VCaP (cell line): ENCODE measurements around the gene ABCB1.

Experiments used
- H3K27ac ChIP-seq: fragments of 450-650 bp; 2 replicates; pipeline ENCODE4 v1.5.1; 2017
- TF ChIP-seq, protein P1 (sequence below): fragments of 450-650 bp; conservative IDR thresholded peaks from 2 replicates; pipeline ENCODE4 v1.5.1; 2017; ENCODE audit warnings: mild to moderate bottlenecking, moderate library complexity

Gene ABCB1

DNA sequence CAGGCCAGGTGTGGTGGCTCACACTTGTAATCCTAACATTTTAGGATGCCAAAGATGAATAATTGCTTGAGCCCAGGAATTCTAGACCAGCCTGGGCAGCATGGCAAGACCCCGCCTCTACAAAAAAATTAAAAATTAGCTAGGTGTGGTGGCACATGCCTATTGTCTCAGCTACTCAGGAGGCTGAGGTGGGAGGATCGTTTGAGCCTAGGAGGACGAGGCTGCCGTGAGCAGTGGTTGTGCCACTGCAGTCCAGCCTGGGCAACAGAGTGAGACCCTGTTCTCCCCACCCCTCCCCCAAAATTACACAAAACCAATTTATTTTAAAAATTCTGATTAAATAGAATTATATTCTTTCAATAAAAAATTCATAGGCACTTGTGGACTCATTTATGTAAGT, 39.0 kb downstream of the ABCB1 start:
- no peak overlapping the region for H3K27ac ChIP-seq
- TF ChIP-seq, protein P1, sequence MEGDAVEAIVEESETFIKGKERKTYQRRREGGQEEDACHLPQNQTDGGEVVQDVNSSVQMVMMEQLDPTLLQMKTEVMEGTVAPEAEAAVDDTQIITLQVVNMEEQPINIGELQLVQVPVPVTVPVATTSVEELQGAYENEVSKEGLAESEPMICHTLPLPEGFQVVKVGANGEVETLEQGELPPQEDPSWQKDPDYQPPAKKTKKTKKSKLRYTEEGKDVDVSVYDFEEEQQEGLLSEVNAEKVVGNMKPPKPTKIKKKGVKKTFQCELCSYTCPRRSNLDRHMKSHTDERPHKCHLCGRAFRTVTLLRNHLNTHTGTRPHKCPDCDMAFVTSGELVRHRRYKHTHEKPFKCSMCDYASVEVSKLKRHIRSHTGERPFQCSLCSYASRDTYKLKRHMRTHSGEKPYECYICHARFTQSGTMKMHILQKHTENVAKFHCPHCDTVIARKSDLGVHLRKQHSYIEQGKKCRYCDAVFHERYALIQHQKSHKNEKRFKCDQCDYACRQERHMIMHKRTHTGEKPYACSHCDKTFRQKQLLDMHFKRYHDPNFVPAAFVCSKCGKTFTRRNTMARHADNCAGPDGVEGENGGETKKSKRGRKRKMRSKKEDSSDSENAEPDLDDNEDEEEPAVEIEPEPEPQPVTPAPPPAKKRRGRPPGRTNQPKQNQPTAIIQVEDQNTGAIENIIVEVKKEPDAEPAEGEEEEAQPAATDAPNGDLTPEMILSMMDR = no peak

DNA sequence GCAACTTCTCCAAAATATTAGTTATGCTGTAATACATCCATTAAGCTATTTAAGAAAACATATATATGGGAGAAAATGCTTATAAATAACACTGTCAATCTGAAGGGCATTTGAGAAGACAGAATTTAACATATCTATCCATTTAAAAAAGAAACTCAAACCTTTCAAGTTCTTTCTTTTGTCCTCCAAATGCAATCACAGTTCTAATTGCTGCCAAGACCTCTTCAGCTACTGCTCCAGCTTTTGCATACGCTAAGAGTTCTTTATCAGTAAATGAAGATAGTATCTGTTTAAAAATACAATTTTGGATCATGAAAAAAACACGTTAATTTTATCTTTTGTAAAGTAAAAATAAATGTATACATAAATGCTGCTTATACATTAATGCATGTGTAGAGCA, 39.6 kb downstream of the ABCB1 start:
- TF ChIP-seq, protein P1 = no peak
- no peak overlapping the region for H3K27ac ChIP-seq

DNA sequence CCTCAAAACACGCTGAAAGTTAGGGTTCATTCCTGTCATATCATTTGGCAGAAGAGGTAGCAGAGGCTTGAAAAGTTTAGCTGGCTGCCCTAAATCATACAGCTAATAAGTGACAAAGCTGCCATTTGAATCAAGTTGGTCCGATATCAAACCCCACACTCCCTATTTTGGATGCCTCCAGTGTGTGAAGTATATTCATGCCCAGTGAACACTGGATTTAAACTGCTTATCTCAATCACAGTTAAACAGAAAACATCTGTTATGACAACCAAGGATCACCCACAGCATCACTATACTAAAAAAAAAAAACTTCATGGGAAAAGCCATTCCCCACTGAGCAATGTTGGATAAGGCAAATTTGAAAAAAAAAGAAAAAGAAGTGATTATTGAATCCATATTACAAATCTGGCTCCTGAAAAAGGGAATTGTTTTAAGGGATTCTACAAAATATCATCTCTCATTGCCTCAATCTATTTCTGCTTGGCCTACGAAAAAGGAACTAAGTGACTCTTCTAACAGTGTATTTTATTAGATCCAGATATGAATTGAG, 48.3 kb downstream of the ABCB1 start:
- no peak overlapping the region for H3K27ac ChIP-seq
- TF ChIP-seq, protein P1 = no peak

DNA sequence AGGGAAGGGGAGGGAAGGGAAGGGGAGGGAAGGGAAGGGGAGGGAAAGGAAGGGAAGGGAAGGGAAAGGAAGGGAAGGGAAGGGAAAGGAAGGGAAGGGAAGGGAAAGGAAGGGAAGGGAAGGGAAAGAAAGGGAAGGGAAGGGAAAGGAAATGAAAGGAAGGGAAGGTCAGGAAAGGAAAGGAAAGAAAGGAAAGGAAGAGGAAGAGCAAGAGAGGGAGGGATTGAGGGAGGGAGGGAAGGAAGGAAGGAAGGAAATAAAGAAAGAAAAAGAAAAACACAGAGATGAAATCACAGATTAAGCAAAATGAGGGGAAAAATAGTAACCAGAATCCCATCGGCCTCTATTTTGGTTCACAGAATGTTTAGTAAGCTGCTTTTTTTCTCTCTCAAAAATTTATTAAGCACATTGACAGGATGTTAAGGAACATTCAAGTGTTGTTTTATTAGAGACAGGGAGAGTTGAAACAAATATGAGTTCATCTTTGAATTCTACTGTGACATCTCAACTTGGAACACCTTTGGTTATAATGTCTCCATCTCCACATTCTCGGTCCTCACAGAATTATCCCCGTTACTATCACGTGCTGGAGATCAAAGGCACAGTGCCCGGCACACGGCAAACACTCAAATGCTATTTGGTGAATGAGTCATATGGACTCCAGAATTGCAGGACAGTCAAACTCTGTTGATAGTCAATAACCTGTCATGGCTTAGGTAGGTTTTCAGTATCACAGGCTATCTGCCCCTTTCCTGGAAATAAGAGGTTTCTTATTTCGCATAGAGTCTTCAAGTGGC, 52.4 kb downstream of the ABCB1 start:
- no peak overlapping the region for H3K27ac ChIP-seq
- TF ChIP-seq, protein P1 = no peak

DNA sequence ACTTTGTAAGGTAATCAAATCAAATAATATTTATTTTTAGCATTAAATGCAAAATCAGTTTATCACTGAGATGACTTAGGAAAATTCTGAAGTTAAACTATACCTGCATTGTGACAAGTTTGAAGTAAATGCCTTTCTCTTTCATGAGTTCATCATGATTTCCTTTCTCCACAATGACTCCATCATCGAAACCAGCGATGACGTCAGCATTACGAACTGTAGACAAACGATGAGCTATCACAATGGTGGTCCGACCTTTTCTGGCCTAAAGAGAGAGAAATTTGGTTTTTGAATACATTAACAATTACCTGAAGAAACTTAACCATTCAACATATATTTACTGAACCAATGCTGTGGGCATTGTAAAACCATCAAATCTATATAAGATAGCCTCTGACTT, 54.9 kb downstream of the ABCB1 start:
- TF ChIP-seq, protein P1 = no peak
- no peak overlapping the region for H3K27ac ChIP-seq

DNA sequence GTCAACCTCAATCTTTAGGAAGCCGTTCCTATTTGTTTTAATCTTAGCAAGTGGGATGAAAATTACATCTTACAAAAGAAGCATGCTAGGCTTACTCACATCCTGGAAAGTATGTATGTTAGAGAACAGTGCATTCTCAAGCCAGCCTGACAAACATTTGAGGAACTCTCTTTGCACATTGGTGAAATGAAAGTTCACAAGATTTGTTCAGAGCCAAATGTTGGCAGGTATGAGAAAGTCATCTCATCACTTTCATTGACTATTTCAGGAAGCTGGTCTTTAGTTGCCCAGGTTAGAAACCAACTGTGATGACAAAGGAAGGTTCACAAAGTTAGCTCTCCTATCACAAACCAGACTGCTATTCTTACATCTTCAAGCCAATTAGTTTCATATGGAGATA, 57.1 kb downstream of the ABCB1 start:
- TF ChIP-seq, protein P1 = no peak
- no peak overlapping the region for H3K27ac ChIP-seq

DNA sequence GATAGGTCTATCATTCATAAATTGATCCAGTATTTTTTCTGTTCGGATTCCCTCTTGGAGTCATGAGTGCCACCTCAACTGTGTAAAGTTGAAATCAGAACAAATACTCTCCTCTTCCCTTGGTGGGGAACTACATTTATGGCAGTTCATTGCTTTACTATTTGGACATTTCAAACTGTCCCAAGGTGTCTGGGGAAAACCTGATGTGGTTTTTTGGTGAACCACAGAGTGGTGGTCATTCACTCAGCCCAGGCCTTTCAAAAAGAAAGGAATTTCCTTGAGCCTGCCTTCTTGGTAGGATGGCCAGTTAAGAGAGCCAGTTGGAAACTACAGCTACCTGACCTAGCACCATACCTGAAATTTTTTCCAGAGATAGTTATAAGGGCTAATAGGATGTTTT, 59.0 kb downstream of the ABCB1 start:
- H3K27ac ChIP-seq = no peak overlapping the region
- TF ChIP-seq, protein P1 = no peak
